Panc1 (cell line): ENCODE measurements around the gene MAP2K6. TPM values are rescaled to one million over a fixed set of nuclear protein-coding genes. Genes with fewer than 3 reads are reported as not detected.

Experiments
- ATAC-seq: fragments of 200-7000 bp; cut with Tn5 transposase; 2 replicates; pipeline ENCODE4 v1.9.1; 2020; ENCODE audit warnings: mild to moderate bottlenecking, moderate library complexity
- BruUV-seq: library from RNA; stranded (reverse); fragments of 400-500 nt; replicated peaks from 2 replicates; lab custom pipeline; 2021; lab: Mats Ljungman, UMichigan
- CTCF ChIA-PET: fragments of 300-600 bp; sonication (Branson Sonifier 250); formaldehyde crosslinking; loops from one replicate; lab custom pipeline; 2022; ENCODE audit warnings: antibody characterized with exemption; lab: Charles Lee
- POLR2A ChIA-PET: fragments of 300-600 bp; sonication (Branson Sonifier 250); formaldehyde crosslinking; loops from one replicate; lab custom pipeline; 2022; ENCODE audit warnings: antibody characterized with exemption; lab: Charles Lee
- DNase-seq: peaks from one replicate; pipeline ENCODE4 v3.0.0-alpha.2; 2010; ENCODE audit warnings: low read depth, low spot score
- H3K27ac ChIP-seq: 2 replicates; pipeline ENCODE4 v1.5.1; 2011; ENCODE audit warnings: mild to moderate bottlenecking, low read length, inconsistent platforms
- H3K27me3 ChIP-seq: fragments of 200-500 bp; sonication (Bioruptor generic); 2 replicates; pipeline ENCODE4 v1.6.0; 2014; ENCODE audit warnings: low read length, inconsistent platforms; ENCODE audit not compliant: control insufficient read depth, insufficient read depth
- H3K36me3 ChIP-seq: fragments of 200-500 bp; sonication (Bioruptor generic); 2 replicates; pipeline ENCODE4 v1.5.1; 2014; ENCODE audit warnings: inconsistent platforms, mild to moderate bottlenecking, low read length, moderate library complexity; ENCODE audit not compliant: control insufficient read depth, insufficient read depth
- H3K4me1 ChIP-seq: 2 replicates; pipeline ENCODE4 v1.5.1; 2011; ENCODE audit warnings: inconsistent platforms, mild to moderate bottlenecking, low read length, moderate library complexity; ENCODE audit not compliant: control insufficient read depth, insufficient read depth
- H3K4me3 ChIP-seq, 2 experiments: 2 replicates each; pipeline ENCODE4 v1.5.1; 2011 to 2012; ENCODE audit warnings: low read depth in 2 of 2, low read length in 2 of 2, mild to moderate bottlenecking in 2 of 2, inconsistent platforms in 1 of 2, moderate library complexity in 1 of 2
- H3K9me3 ChIP-seq: fragments of 200-500 bp; sonication (Bioruptor generic); 2 replicates; pipeline ENCODE4 v1.5.1; 2014; ENCODE audit warnings: low read depth, mild to moderate bottlenecking, inconsistent platforms, low read length, moderate library complexity; ENCODE audit not compliant: control insufficient read depth, insufficient read depth
- CTCF ChIP-seq: fragments of 450-650 bp; IDR thresholded peaks from 2 replicates; pipeline ENCODE4 v1.5.1; 2017; ENCODE audit warnings: mild to moderate bottlenecking
- POLR2AphosphoS5 ChIP-seq: IDR thresholded peaks from 2 replicates; pipeline ENCODE4 v1.6.1; 2012; ENCODE audit warnings: mild to moderate bottlenecking, low read depth, low read length, moderate library complexity
- REST ChIP-seq, 2 experiments: IDR thresholded peaks; 2 replicates each; pipeline ENCODE4 v1.6.1; 2011 to 2012; ENCODE audit warnings: low read depth in 2 of 2, control low read depth in 1 of 2, low read length in 1 of 2, mild to moderate bottlenecking in 1 of 2, moderate library complexity in 1 of 2; ENCODE audit not compliant: insufficient read depth in 1 of 2
- SIN3A ChIP-seq: IDR thresholded peaks from 2 replicates; pipeline ENCODE4 v1.6.1; 2012; ENCODE audit warnings: low read depth, mild to moderate bottlenecking, low read length, moderate library complexity, borderline replicate concordance; ENCODE audit not compliant: insufficient read depth
- TCF7L2 ChIP-seq: IDR thresholded peaks from 2 replicates; pipeline ENCODE4 v1.6.1; 2011; ENCODE audit warnings: mild to moderate bottlenecking, low read depth, low read length, inconsistent platforms
- in situ Hi-C: cut with HindIII; loops from 2 replicates; pipeline ENCODE4 v1.10.0; 2016; ENCODE audit warnings: low sequenced_read_pairs, low pct_unique_long_range_greater_than_20kb
- intact Hi-C: fragments of 100-400 bp; cut with micrococcal nuclease; formaldehyde crosslinking; loops from one replicate; pipeline ENCODE4 v1.10.0; 2022; ENCODE audit not compliant: unreplicated experiment
- total RNA-seq: library from RNA; stranded (reverse); gene quantifications from one replicate; pipeline ENCODE4 v1.2.1, GENCODE V29; 2021; ENCODE audit not compliant: unreplicated experiment

Gene MAP2K6
- total RNA-seq, 1 experiment from 2014 or later: 11.8 TPM

- ATAC-seq (no peak), DNase-seq (no peak)
- no peak for TF ChIP-seq REST (IDR thresholded peaks at IDR 0.05; ENCODE audit: insufficient read depth in 1 of 2, low read depth in 2 of 2, low read length in 1 of 2)
- TF ChIP-seq POLR2AphosphoS5: no peak
- TF ChIP-seq CTCF: no peak
- TF ChIP-seq TCF7L2: no peak
- TF ChIP-seq SIN3A: no peak
- H3K4me1 ChIP-seq: peaks cover 10% of the 10 kb centered on the region
- H3K36me3 ChIP-seq: no peaks in the 10 kb centered on the region
- no peaks in the 10 kb centered on the region for H3K27me3 ChIP-seq
- POLR2A ChIA-PET: interaction anchor here (0.6 kb wide), 1 partner anchor 873 kb away, joined by 17 read pairs; no protein-coding TSS in a partner anchor
- H3K4me3 ChIP-seq: no peak overlapping the region
- intact Hi-C loops (no loop called here), in situ Hi-C loops (no loop called here)
- no peak overlapping the region for H3K27ac ChIP-seq
- BruUV-seq: no TSS peak
- H3K9me3 ChIP-seq: no peaks in the 10 kb centered on the region
- CTCF ChIA-PET: no interaction called here
These were observed 3.8 kb upstream of the MAP2K6 start for GRCh38 chr17:69410671-69411070.

- TF ChIP-seq CTCF (no peak), TCF7L2 (no peak), SIN3A (no peak), POLR2AphosphoS5 (no peak), REST (IDR thresholded peaks at IDR 0.05; ENCODE audit: insufficient read depth in 1 of 2, low read depth in 2 of 2, low read length in 1 of 2) (no peak)
These were observed 2.7 kb upstream of the MAP2K6 start for GRCh38 chr17:69411766-69412165.

More at GRCh38 chr17:69411766-69412165, 2.7 kb upstream of the MAP2K6 start:
- DNase-seq (no peak), ATAC-seq (no peak)
- ChIA-PET POLR2A (no interaction called here), CTCF (interaction anchor here (0.7 kb wide), 1 partner anchor 43 kb away, joined by 5 read pairs; no protein-coding TSS in a partner anchor)
- in situ Hi-C loops: no loop called here
- Histone ChIP-seq H3K4me3 (no peak overlapping the region), H3K27me3 (no peaks in the 10 kb centered on the region), H3K9me3 (no peaks in the 10 kb centered on the region), H3K4me1 (peaks cover 20% of the 10 kb centered on the region), H3K27ac (no peak overlapping the region), H3K36me3 (no peaks in the 10 kb centered on the region)
- BruUV-seq: no TSS peak
- intact Hi-C loops: no loop called here
